ENCODE results near the gene ROBO1.
"Not testable (repeated sequence)": the region's sequence is repeated elsewhere in the genome, so short reads cannot be mapped to it uniquely, and the experiment has no call there.

The ROBO1 gene

DNA sequence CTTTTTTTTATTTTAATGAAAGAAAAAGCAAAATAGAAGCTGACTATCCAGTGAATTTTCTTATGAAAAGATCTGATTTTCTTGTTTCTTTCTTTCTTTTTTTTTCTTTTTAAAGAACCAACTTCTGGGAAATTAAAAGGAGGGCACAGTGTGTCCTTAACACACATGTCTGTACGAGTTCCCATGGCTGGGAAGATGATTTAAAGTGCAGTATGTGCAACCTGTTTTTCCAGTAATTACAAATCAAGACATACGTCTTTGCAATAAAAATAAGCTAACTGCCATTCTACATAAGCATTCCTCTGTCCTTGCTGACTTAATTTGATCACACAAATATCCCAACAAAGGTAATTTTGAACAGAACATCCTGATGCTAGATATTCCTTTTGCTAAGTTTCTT lies 416.1 kb downstream of the ROBO1 start:
- H3K27me3 ChIP-seq (ENCODE audit: insufficient read depth, low read length), result no peaks in the 10 kb centered on the region
- no peaks in the 10 kb centered on the region for H3K4me1 ChIP-seq (ENCODE audit: insufficient read depth, low read length)
- no peaks in the 10 kb centered on the region for H3K9me3 ChIP-seq (ENCODE audit: insufficient read depth, low read depth, low read length)
- no peak overlapping the region for H3K27ac ChIP-seq (ENCODE audit: low read depth, low read length)
- H3K36me3 ChIP-seq (ENCODE audit: insufficient read depth, low read length), result no peaks in the 10 kb centered on the region
- 76% methylated on average over 2 of the region's 2 CpGs for WGBS
- H3K9ac ChIP-seq (ENCODE audit: low read depth, low read length), result no peak overlapping the region
- H3K4me3 ChIP-seq (ENCODE audit: low read length), result no peak overlapping the region

DNA sequence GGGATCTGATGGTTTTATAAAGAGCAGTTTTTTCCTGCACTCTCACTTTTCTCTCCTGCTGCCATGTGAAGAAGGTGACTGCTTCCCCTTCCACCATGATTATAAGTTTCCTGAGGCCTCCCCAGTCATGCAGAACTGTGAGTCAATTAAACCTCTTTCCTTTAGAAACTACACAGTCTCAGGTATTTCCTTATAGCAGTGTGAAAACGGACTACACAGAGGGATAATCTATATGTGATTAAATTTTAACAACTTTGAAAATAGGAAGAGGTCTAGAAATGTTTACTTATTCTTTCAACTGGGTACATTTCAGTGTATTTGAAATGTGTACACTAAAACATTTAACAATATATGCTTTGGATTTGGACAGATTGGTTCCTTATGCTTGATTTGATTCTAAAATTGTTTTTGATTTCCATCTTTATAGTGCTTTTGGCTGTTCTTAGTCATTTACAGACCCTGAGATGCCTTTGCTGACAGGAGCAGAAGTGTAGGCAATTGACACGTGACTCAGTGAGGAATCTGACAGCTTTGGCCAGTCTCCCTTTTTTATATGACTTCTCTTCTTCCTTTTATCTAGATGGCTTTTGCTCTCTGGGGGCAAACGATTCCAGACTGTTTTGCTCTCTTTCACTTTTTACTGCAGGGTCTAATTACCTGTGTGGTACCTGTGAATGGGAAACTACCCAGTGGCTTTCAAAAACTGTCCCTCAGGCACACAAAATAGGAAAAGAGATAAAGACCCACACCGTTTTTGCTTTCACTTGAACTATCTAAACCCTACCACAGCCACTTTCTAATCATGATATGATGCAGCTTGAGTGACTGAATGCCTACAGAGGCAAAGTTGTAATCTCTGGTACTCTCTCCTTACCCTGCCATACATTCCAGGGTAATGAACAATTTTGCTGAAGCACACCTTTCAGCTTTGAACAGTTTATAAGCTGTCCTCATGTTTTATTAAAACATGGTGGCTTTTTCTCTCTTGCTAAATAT lies 422.6 kb downstream of the ROBO1 start:
- Histone ChIP-seq H3K4me1 (ENCODE audit: insufficient read depth, low read length) (no peaks in the 10 kb centered on the region), H3K9ac (ENCODE audit: low read depth, low read length) (no peak overlapping the region), H3K36me3 (ENCODE audit: insufficient read depth, low read length) (no peaks in the 10 kb centered on the region), H3K27me3 (ENCODE audit: insufficient read depth, low read length) (no peaks in the 10 kb centered on the region), H3K9me3 (ENCODE audit: insufficient read depth, low read depth, low read length) (no peaks in the 10 kb centered on the region), H3K27ac (ENCODE audit: low read depth, low read length) (no peak overlapping the region), H3K4me3 (ENCODE audit: low read length) (no peak overlapping the region)
- WGBS, result 80% methylated on average over 3 of the region's 4 CpGs

- Histone ChIP-seq H3K27me3 (ENCODE audit: insufficient read depth, low read length) (no peaks in the 10 kb centered on the region), H3K9me3 (ENCODE audit: insufficient read depth, low read depth, low read length) (peaks cover 4% of the 10 kb centered on the region; the same call in 1 of the 2 replicates), H3K9ac (ENCODE audit: low read depth, low read length) (no peak overlapping the region), H3K27ac (ENCODE audit: low read depth, low read length) (no peak overlapping the region), H3K4me1 (ENCODE audit: insufficient read depth, low read length) (no peaks in the 10 kb centered on the region), H3K4me3 (ENCODE audit: low read length) (no peak overlapping the region), H3K36me3 (ENCODE audit: insufficient read depth, low read length) (no peaks in the 10 kb centered on the region)
Measured at GRCh38 chr3:79341961-79342360, 425.8 kb downstream of the ROBO1 start.

DNA sequence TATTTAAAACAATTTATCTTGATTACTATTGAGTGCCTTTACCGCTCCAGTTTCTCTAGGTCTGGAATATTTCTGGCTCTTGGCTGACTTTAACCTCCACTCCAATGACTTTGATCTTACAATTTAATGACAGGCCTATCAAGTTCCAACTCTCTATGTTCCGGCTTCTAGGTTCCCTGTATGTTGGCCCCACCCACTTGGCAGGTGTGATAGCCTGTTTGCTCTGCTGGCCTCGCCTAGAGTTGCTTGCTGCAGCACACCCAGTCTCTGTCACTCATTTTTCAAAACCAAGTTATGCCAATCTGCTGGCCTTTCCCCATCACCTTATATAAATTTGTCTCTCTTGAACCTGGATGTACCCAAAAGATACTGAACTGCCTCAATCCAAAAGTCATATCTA lies 428.0 kb downstream of the ROBO1 start:
- H3K4me1 ChIP-seq (ENCODE audit: insufficient read depth, low read length), result no peaks in the 10 kb centered on the region
- no peaks in the 10 kb centered on the region for H3K36me3 ChIP-seq (ENCODE audit: insufficient read depth, low read length)
- H3K27me3 ChIP-seq (ENCODE audit: insufficient read depth, low read length), result no peaks in the 10 kb centered on the region
- WGBS, result 96% methylated on average over 3 of the region's 3 CpGs
- peaks cover 13% of the 10 kb centered on the region; the same call in 1 of the 2 replicates for H3K9me3 ChIP-seq (ENCODE audit: insufficient read depth, low read depth, low read length)
- H3K4me3 ChIP-seq (ENCODE audit: low read length), result no peak overlapping the region
- no peak overlapping the region for H3K9ac ChIP-seq (ENCODE audit: low read depth, low read length)
- H3K27ac ChIP-seq (ENCODE audit: low read depth, low read length), result no peak overlapping the region

DNA sequence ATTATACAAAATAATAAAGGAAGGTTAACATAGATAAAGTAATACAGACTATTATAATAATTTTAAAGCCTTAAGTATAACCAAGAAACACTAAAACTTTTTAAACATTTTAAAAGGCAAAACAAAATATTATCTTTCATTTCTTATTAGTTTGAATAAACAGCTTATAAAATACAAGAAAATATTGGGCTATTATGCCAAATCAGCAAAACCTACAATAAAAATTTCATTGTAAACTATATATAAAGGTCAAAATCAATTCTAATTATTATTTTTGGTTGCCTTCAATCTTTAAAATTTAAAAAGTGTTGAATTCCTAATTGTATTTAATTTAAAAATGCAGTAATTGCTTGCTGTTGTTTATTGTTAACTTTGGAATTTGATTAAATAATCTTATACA lies 430.0 kb downstream of the ROBO1 start:
- no peaks in the 10 kb centered on the region for H3K27me3 ChIP-seq (ENCODE audit: insufficient read depth, low read length)
- H3K4me3 ChIP-seq (ENCODE audit: low read length), result no peak overlapping the region
- H3K4me1 ChIP-seq (ENCODE audit: insufficient read depth, low read length), result no peaks in the 10 kb centered on the region
- H3K36me3 ChIP-seq (ENCODE audit: insufficient read depth, low read length), result no peaks in the 10 kb centered on the region
- no peak overlapping the region for H3K9ac ChIP-seq (ENCODE audit: low read depth, low read length)
- no peak overlapping the region for H3K27ac ChIP-seq (ENCODE audit: low read depth, low read length)
- H3K9me3 ChIP-seq (ENCODE audit: insufficient read depth, low read depth, low read length), result peaks cover 13% of the 10 kb centered on the region; the same call in 1 of the 2 replicates

- Histone ChIP-seq H3K4me3 (ENCODE audit: low read length) (no peak overlapping the region), H3K9ac (ENCODE audit: low read depth, low read length) (no peak overlapping the region), H3K27ac (ENCODE audit: low read depth, low read length) (no peak overlapping the region; the same call in 1 of the 2 replicates), H3K36me3 (ENCODE audit: insufficient read depth, low read length) (no peaks in the 10 kb centered on the region), H3K27me3 (ENCODE audit: insufficient read depth, low read length) (no peaks in the 10 kb centered on the region), H3K4me1 (ENCODE audit: insufficient read depth, low read length) (peaks cover 48% of the 10 kb centered on the region), H3K9me3 (ENCODE audit: insufficient read depth, low read depth, low read length) (no peaks in the 10 kb centered on the region)
- WGBS, result 76% methylated on average over 2 of the region's 2 CpGs
Measured at GRCh38 chr3:79329154-79329553, 438.6 kb downstream of the ROBO1 start.

DNA sequence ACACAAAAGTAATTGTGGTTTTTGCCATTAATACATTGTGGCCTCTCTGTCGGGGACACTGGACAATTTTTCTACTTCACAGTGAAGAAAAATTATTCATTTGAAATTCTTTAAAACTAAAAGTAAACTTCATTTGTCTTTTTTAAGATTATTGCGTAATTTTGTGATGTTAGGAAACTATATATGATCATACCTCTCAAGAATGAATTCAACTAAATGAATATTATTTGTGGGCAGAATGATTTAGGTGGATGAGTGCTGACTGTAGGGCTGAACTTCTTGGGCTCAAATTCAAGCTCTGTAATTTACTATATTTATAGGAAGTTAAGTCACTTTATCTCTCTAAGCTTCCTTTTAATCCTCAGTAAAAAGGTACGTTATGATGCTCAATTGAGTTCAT lies 441.2 kb downstream of the ROBO1 start:
- Histone ChIP-seq H3K9ac (ENCODE audit: low read depth, low read length) (peak overlapping the region; percentile 4; the same call in 1 of the 2 replicates), H3K27ac (ENCODE audit: low read depth, low read length) (peak overlapping the region; percentile 53), H3K27me3 (ENCODE audit: insufficient read depth, low read length) (no peaks in the 10 kb centered on the region), H3K4me3 (ENCODE audit: low read length) (peak overlapping the region; percentile 4; the same call in 1 of the 2 replicates), H3K4me1 (ENCODE audit: insufficient read depth, low read length) (peaks cover 48% of the 10 kb centered on the region), H3K36me3 (ENCODE audit: insufficient read depth, low read length) (no peaks in the 10 kb centered on the region), H3K9me3 (ENCODE audit: insufficient read depth, low read depth, low read length) (no peaks in the 10 kb centered on the region)
- no CpG with 5 or more reads among the region's 3 CpGs for WGBS

- peak overlapping the region; percentile 4; the same call in 1 of the 2 replicates for H3K4me3 ChIP-seq (ENCODE audit: low read length)
- not testable (repeated sequence) for H3K9me3 ChIP-seq (ENCODE audit: insufficient read depth, low read depth, low read length); H3K27me3 ChIP-seq (ENCODE audit: insufficient read depth, low read length); H3K36me3 ChIP-seq (ENCODE audit: insufficient read depth, low read length)
- H3K4me1 ChIP-seq (ENCODE audit: insufficient read depth, low read length), result peaks cover 53% of the 10 kb centered on the region
- 58% methylated on average over 15 of the region's 15 CpGs for WGBS
- peak overlapping the region; percentile 4; the same call in 1 of the 2 replicates for H3K9ac ChIP-seq (ENCODE audit: low read depth, low read length)
- peak overlapping the region; percentile 53; the same call in 1 of the 2 replicates for H3K27ac ChIP-seq (ENCODE audit: low read depth, low read length)
Measured at GRCh38 chr3:79325833-79326383, 441.9 kb downstream of the ROBO1 start.

GRCh38 chr3:79317551-79318518 lies 450.0 kb downstream of the ROBO1 start:
- no peaks in the 10 kb centered on the region for H3K27me3 ChIP-seq (ENCODE audit: insufficient read depth, low read length)
- H3K9me3 ChIP-seq (ENCODE audit: insufficient read depth, low read depth, low read length), result no peaks in the 10 kb centered on the region
- H3K9ac ChIP-seq (ENCODE audit: low read depth, low read length), result no peak overlapping the region
- peaks cover 6% of the 10 kb centered on the region; the same call in 1 of the 2 replicates for H3K4me1 ChIP-seq (ENCODE audit: insufficient read depth, low read length)
- 93% methylated on average over 6 of the region's 7 CpGs for WGBS
- H3K4me3 ChIP-seq (ENCODE audit: low read length), result no peak overlapping the region
- H3K27ac ChIP-seq (ENCODE audit: low read depth, low read length), result no peak overlapping the region
- no peaks in the 10 kb centered on the region for H3K36me3 ChIP-seq (ENCODE audit: insufficient read depth, low read length)

DNA sequence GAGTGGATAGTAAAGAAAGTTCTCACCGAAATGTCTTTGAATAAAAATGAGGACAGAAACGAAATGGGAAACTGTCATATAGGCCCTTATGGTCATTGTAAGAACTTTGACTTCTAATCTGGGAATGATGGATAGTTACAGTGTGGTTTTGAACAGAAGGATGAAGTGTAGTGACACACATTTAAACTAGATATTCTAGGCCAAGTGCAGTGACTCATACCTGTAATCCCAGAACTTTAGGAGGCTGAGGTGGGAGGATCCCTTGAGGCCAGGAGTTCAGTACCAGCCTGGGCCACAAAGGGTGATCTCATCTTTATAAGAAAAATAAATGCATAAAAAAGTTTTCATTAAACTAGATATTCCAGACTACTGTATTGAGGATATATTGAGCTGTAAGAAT lies 452.8 kb downstream of the ROBO1 start:
- WGBS, result 91% methylated on average over 2 of the region's 2 CpGs
- Histone ChIP-seq H3K9me3 (ENCODE audit: insufficient read depth, low read depth, low read length) (no peaks in the 10 kb centered on the region), H3K36me3 (ENCODE audit: insufficient read depth, low read length) (no peaks in the 10 kb centered on the region), H3K27ac (ENCODE audit: low read depth, low read length) (no peak overlapping the region), H3K4me3 (ENCODE audit: low read length) (no peak overlapping the region), H3K27me3 (ENCODE audit: insufficient read depth, low read length) (no peaks in the 10 kb centered on the region), H3K4me1 (ENCODE audit: insufficient read depth, low read length) (no peaks in the 10 kb centered on the region), H3K9ac (ENCODE audit: low read depth, low read length) (no peak overlapping the region)

All from HUES64 (cell line).